ENCODE results near the gene MMP26.

- TF ChIP-seq POLR2A (IDR thresholded peaks at IDR 0.05; ENCODE audit: low read length) (no peak), GATA1 (IDR thresholded peaks at IDR 0.05; ENCODE audit: low read depth, low read length) (no peak)
These were observed 41.7 kb upstream of the MMP26 start for GRCh38 chr11:4662876-4663275.

Measured in erythroblast (primary cell).